Activated CD8-positive, alpha-beta memory T cell treated with anti-CD3 and anti-CD28 coated beads, Interleukin-2, amount 10 ng/mL, durations not matched to agents 7 days and 5 days (primary cell): ENCODE data around the gene AKT1S1. TPM values are rescaled to one million over a fixed set of nuclear protein-coding genes. Genes with fewer than 3 reads are reported as not detected.

Experiments
- ATAC-seq: fragments of 150-1000 bp; cut with Tn5 transposase; one replicate; pipeline ENCODE4 v1.10.0; 2021; ENCODE audit warnings: moderate library complexity
- CTCF ChIA-PET: fragments of 350-600 bp; sonication (Branson Sonifier 250); formaldehyde crosslinking; loops from one replicate; lab custom pipeline; 2021; ENCODE audit warnings: antibody characterized with exemption; lab: Charles Lee
- DNase-seq: peaks from one replicate; pipeline ENCODE4 v3.0.0-alpha.2; 2020
- H3K27ac Mint-ChIP-seq: one replicate; pipeline ENCODE4 v1.8.0; 2021; ENCODE audit warnings: mild to moderate bottlenecking, mixed read lengths
- H3K27me3 Mint-ChIP-seq: one replicate; pipeline ENCODE4 v1.8.0; 2021; ENCODE audit warnings: mixed read lengths
- H3K36me3 Mint-ChIP-seq: one replicate; pipeline ENCODE4 v1.8.0; 2021; ENCODE audit warnings: mild to moderate bottlenecking, mixed read lengths
- H3K4me1 Mint-ChIP-seq: one replicate; pipeline ENCODE4 v1.8.0; 2021; ENCODE audit warnings: mixed read lengths
- H3K4me3 Mint-ChIP-seq: one replicate; pipeline ENCODE4 v1.8.0; 2021; ENCODE audit warnings: mild to moderate bottlenecking, moderate library complexity, mixed read lengths
- H3K9me3 Mint-ChIP-seq: one replicate; pipeline ENCODE4 v1.8.0; 2022; ENCODE audit warnings: low read depth, mixed read lengths
- total RNA-seq, 2 experiments: library from RNA; stranded (reverse); gene quantifications; one replicate each; pipeline ENCODE4 v1.2.3, GENCODE V29; 2021

Gene AKT1S1
- total RNA-seq, 2 experiments from 2014 or later = 13.4 to 21.2 TPM

DNA sequence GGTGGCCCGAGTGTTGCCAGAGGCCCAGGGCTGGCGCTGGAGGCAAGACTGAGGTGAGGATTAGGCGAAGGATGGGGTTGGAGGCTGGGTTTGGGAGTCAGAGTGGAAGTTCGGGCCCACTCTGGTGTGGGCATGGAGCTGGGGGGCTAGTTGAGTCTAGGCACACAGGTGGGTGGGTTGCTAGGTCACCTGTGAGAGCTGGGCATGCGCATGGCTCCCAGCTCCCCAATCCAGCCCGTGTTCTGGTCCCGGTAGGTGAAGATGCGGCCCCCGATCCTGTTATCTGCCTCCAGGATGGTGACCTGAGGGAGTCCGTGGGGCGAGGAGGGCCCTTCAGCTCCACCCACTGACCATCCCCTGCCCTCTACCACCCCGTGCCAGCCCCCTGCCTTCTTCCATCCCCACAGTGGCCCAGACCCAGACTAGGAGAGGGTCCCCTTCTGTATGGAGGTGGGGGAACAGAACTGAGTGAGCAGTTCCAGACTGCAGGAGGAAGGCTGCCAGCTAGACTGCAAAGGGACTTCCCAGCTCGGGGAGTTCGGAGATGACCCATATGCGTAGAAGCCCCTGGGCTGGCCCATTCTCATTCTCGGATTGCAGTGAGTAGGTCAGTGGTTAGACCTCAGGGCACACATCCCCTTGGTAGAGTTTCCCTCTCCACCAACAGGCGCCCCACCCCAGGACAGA, 17.9 kb upstream of the AKT1S1 start:
- Mint-ChIP-seq H3K36me3 (no peaks in the 10 kb centered on the region), H3K9me3 (no peaks in the 10 kb centered on the region), H3K4me3 (no peak overlapping the region), H3K27me3 (no peaks in the 10 kb centered on the region), H3K27ac (no peak overlapping the region), H3K4me1 (peaks cover 34% of the 10 kb centered on the region)
- DNase-seq = no peak
- ATAC-seq = no peak
- CTCF ChIA-PET = no interaction called here

DNA sequence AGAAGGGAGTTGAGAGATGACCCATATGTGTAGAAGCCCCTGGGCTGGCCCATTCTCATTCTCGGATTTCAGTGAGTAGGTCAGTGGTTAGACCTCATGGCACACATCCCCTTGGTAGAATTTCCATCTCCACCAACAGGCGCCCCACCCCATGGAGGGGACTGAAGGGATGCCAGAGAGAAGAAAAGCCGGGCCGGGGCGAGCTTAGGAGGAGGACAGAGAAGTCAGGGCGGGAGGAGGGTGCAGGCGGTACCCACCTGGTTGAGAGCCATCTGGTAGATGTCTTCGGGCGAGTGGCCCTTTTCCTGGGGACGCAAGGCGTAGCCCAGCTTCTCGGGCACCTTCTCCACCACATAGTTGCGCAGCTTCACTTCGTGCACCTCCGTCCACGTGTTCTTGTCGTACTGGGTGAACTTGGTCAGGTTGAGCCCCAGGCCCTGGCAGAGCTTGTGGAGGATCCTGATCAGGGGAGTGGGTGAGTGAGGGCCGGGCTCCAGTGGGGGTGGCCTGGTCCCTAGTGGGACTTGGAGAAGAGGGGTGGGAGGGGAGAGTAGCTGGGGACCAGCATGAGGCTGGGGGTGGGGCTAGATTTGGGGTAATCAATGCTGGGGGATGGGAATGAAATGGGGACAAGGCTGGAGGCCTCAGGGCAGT, 17.0 kb upstream of the AKT1S1 start:
- Mint-ChIP-seq H3K9me3 (no peaks in the 10 kb centered on the region), H3K4me1 (peaks cover 37% of the 10 kb centered on the region), H3K36me3 (no peaks in the 10 kb centered on the region), H3K27me3 (no peaks in the 10 kb centered on the region), H3K4me3 (no peak overlapping the region), H3K27ac (no peak overlapping the region)
- CTCF ChIA-PET = interaction anchor here (1.6 kb wide), 1 partner anchor 9 kb away, joined by 3 read pairs; no protein-coding TSS in a partner anchor
- ATAC-seq (no peak), DNase-seq (no peak)

DNA sequence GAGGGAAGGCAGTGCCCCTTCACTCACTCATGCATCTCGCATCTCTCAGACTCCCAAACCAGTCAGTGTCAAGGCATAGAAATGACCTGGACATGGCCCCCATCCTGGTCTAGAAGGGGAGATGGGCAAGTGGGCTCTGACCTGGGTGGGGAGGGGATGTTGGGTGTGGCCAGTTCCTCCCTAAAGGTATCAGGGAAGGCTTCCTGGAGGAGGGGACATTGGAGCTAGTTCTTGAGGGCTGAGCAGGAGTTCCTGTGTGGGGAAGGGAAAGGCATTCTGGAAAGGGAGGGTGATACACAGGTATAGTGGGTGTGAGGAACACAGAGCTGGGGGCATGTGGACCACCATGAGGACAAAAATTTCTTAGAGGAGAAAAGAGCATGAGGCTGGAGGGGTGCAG, 15.6 kb upstream of the AKT1S1 start:
- CTCF ChIA-PET = interaction anchor here (1.6 kb wide), 1 partner anchor 8 kb away, joined by 3 read pairs; no protein-coding TSS in a partner anchor
- Mint-ChIP-seq H3K4me1 (peaks cover 34% of the 10 kb centered on the region), H3K27me3 (no peaks in the 10 kb centered on the region), H3K4me3 (no peak overlapping the region), H3K36me3 (no peaks in the 10 kb centered on the region), H3K9me3 (no peaks in the 10 kb centered on the region), H3K27ac (no peak overlapping the region)
- ATAC-seq (no peak), DNase-seq (no peak)

DNA sequence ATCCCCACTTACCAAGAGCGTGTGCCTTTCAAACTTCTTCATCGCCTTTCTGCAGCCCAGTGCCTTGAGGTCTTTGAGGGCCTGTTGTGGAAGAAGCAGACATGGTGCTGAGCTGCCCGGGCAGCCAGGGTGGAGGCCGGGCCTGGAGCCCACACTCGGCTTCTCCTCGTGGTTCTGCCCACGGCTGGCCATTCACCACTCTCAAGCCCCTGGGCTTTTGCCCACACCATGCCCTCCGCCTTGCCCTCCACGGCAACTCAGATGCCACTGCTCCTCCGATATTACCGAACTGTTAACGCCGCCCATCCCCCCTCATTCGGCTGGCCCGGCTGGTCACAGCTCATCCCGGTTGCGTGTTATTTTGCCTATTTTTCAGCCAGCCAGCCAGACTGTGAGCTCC, 14.2 kb upstream of the AKT1S1 start:
- Mint-ChIP-seq H3K9me3 (no peaks in the 10 kb centered on the region), H3K36me3 (no peaks in the 10 kb centered on the region), H3K27me3 (no peaks in the 10 kb centered on the region), H3K4me3 (no peak overlapping the region), H3K4me1 (peaks cover 21% of the 10 kb centered on the region), H3K27ac (no peak overlapping the region)
- CTCF ChIA-PET = interaction anchor here (0.7 kb wide), 2 partner anchors 211 to 434 kb away, joined by 3 read pairs; no protein-coding TSS in a partner anchor
- no peak for DNase-seq
- ATAC-seq = no peak

DNA sequence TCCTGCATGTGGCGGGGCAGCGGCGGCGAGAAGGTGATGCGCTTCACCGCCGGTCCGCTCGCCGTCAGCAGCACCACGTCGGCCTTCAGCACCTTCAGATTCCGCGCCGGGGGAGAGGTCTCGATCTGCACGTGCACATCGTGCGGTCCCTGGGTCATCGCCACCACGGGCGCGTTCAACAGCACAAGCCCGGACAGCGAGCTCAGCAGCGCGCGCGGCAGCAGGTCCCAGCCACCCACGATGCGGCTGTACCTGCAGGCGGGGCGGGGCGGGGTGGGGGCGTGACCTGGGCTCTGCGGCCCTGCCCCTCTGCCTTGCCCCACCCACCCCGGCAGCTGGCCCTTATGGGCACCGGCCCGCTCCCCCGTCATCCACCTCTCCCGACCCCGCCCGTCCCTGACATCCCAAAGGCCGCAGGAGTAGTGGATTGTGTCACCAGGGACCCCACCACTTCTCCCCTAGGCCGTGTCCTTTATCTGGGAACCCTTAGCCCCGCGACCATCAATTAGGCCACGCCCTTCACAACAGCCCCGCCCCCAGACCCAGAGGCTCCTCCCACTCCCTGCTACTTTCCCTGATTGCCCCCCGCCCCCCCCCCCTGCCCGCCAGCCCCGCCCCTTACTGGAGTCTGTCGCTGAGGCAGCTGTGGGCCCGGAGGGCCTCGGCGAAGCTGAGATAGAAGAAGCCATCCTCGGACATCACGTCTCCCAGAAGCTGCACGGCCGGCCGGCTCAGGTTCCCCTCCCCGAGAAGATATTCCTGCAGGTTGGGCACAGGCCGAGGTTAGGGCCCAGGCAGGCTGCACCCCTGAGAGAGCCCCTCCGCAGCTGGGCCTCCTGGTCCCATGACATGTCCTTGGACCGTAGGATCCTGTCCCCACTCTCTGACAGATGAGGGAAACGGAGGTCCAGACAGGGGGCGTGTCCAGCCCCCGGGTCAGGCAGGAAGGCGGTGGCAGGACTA, 13.5 kb upstream of the AKT1S1 start:
- Mint-ChIP-seq H3K36me3 (no peaks in the 10 kb centered on the region), H3K4me3 (peak overlapping the region; percentile 71), H3K27ac (peak overlapping the region; percentile 43), H3K27me3 (no peaks in the 10 kb centered on the region), H3K4me1 (peaks cover 14% of the 10 kb centered on the region), H3K9me3 (no peaks in the 10 kb centered on the region)
- ATAC-seq (peak; percentile 91), DNase-seq (peak; percentile 75)
- CTCF ChIA-PET = interaction anchor here (0.8 to 2.2 kb wide), 9 partner anchors 9 to 246 kb away, joined by 3 to 11 read pairs (median 5); partner anchors contain the start of genes FUZ and NUP62

DNA sequence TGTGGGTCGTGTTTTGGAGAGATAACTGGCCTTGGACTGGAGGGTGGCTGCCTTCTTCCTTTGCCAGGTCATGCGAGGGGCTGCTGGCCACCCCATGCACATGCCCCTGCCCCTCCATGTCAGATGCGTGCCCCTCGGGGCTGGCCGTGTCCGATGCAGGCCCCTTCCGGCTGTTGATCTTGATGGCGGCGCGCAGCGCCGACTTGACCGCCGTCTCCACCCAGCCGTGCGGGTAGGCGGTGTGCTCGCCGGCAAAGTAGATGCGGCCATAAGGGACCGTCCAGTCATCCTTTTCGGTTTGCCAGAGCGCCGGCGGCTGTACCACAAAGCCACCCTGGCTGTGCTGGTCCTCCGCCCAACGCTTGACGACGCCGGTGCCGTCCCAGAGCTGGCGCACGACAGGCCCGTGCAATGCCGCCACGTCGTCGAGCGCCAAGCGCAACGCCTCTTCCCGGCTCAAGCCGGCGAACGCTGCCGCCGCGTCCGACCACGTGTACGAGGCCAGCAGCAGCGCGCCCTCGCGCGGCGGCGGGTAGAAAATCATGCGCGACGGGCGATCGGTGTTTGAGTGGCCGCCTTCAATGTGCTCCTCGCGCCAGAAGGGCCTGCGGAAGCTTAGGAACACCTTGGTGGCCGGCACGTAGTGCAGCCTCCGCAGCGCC, 12.7 kb upstream of the AKT1S1 start:
- CTCF ChIA-PET = interaction anchor here (0.8 to 2.2 kb wide), 10 partner anchors 8 to 246 kb away, joined by 3 to 11 read pairs (median 4); partner anchors contain the start of genes FUZ and NUP62
- Mint-ChIP-seq H3K36me3 (no peaks in the 10 kb centered on the region), H3K9me3 (no peaks in the 10 kb centered on the region), H3K27ac (peak overlapping the region; percentile 43), H3K4me3 (peak overlapping the region; percentile 71), H3K27me3 (no peaks in the 10 kb centered on the region), H3K4me1 (peaks cover 7% of the 10 kb centered on the region)
- ATAC-seq (peak; percentile 77), DNase-seq (peak; percentile 83)

DNA sequence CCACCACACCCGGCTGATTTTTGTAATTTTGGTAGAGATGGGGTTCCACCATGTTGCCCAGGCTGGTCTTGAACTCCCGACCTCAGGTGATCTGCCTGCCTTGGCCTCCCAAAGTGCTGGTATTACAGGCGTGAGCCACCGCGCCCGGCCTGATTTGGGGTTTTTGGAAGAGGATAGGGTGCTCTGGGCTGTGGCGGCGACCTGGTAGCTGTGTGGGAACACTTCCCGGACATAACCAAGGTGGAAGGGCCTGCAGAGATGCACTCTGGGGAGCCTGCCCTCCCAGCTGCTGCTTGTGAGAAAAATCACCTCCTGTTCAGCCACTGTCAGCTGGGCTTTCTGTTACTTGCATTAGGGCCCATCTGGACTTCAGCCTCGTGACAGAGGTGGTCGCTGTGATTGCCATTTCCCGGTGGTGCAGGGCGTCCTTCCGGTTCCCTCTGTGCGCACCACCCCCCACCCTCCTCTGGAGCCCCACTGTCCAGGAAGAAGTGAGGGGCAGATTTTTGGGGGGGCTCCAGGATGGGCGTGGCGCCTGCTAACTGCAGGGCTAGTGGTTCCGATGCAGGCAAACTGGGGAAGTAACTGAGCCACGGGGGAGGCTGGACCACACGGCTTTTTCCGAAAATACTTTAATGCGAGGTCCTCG, 12.0 kb upstream of the AKT1S1 start:
- no peak for ATAC-seq
- H3K27ac Mint-ChIP-seq = no peak overlapping the region
- H3K27me3 Mint-ChIP-seq = no peaks in the 10 kb centered on the region
- no peak for DNase-seq
- no peak overlapping the region for H3K4me3 Mint-ChIP-seq
- CTCF ChIA-PET = interaction anchor here (1.2 to 2.2 kb wide), 5 partner anchors 8 to 247 kb away, joined by 3 to 11 read pairs (median 5); no protein-coding TSS in a partner anchor
- no peaks in the 10 kb centered on the region for H3K9me3 Mint-ChIP-seq
- H3K36me3 Mint-ChIP-seq = peaks cover 2% of the 10 kb centered on the region
- peaks cover 7% of the 10 kb centered on the region for H3K4me1 Mint-ChIP-seq

DNA sequence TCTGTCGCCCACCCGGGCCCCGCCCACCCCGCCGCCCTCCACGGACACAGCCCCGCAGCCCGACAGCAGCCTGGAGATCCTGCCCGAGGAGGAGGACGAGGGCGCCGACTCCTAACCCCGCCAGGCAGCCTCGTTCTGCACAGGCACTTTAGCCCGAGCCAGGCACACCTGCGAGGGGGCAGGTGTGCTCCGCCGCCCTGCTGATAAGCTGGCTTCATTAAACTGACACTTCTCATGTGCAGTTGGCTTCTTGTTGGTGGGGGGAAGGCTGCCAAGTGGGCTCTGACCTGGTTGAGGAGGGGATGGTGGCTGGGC, 11.3 kb upstream of the AKT1S1 start:
- Mint-ChIP-seq H3K27me3 (no peaks in the 10 kb centered on the region), H3K4me3 (no peak overlapping the region), H3K4me1 (peaks cover 7% of the 10 kb centered on the region), H3K27ac (no peak overlapping the region), H3K36me3 (peaks cover 2% of the 10 kb centered on the region), H3K9me3 (no peaks in the 10 kb centered on the region)
- ATAC-seq (no peak), DNase-seq (no peak)
- CTCF ChIA-PET = interaction anchor here (1.2 kb wide), 1 partner anchor 248 kb away, joined by 3 read pairs; no protein-coding TSS in a partner anchor

DNA sequence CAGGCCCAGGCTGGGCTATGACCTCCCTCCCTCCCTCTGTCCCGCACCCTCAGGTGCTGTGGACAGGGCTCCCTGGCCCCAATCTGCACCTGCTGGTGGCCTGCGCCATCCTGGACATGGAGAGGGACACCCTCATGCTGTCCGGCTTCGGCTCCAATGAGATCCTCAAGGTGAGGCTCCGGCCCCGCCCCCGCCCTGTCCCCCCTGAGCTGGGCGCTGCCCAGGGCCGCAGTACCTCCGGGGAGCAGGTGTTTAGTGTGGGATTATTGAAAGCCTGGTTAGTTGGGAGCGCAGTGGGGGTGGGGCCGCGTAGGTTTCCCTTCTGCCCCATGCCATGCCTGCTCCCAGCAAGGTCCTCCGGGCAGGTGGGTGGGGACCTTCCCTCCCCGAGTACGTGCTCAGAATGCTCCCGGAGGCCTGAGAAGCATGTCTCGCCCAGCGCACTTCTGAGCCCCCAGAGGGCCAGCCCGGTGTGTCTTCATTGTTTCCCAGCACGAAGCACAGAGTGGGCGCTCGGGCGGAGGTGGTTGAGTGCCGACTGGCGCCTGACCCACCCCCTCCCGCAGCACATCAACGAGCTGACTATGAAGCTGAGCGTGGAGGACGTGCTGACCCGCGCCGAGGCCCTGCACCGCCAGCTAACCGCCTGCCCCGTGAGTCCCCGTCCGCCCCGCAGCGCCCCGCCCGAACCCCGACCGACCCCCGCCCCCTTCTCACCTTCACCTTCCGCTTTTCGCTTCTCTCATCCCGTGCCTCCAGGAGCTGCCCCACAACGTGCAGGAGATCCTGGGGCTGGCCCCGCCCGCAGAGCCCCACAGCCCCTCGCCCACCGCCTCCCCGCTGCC, 10.7 kb upstream of the AKT1S1 start:
- Mint-ChIP-seq H3K27ac (no peak overlapping the region), H3K36me3 (peaks cover 7% of the 10 kb centered on the region), H3K4me1 (peaks cover 7% of the 10 kb centered on the region), H3K27me3 (no peaks in the 10 kb centered on the region), H3K4me3 (no peak overlapping the region), H3K9me3 (no peaks in the 10 kb centered on the region)
- CTCF ChIA-PET = no interaction called here
- DNase-seq = no peak
- no peak for ATAC-seq

DNA sequence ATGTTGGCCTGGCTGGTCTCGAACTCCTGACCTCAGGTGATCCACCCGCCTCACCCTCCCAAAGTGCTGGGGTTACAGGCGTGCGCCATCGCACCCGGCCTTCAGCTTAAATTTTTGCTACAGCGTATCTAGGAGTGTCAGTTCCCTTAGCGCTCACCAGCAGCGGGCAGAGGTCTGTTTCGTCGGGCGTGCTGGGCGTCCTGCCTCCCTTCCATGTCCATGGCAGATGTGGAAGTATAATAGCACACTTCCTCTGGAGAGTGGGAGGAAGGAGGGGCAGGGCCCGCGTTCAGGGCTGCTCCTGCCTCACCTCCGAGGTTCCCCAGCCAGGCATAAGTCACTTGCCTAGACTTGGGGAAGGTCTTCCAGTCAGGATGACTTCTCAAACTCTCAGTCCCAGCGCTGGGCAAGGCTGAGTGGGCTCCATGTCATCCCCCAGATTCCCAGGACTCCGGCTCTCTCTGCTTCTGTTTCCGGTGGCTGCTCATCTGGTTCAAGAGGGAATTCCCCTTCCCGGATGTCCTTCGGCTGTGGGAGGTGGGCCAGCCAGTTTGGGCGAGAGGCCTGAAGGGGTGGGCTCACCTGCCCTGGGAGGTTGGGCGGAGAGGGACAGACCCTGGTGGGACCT, 10.0 kb upstream of the AKT1S1 start:
- CTCF ChIA-PET = no interaction called here

DNA sequence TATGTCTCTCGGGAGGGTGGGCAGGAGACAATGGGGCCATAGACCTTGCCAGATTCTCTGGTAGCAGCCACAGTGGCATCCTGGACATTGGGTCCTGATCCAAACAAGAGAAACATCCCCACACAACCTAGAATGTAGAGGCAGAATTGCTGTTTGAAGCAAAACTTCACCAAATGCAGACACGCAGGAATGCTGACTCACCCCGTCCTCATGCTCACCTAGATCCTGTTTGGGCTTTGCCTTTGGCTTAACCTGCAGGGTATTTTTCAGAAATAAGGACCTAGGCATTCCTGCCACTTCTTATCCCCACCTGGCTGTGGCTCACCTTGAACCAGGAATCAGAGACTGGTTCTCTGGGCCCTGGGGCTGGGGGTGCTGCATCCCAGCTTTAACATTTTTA, 7.6 kb upstream of the AKT1S1 start:
- peaks cover 2% of the 10 kb centered on the region for H3K4me1 Mint-ChIP-seq
- ATAC-seq (no peak), DNase-seq (no peak)
- no peaks in the 10 kb centered on the region for H3K9me3 Mint-ChIP-seq
- no peaks in the 10 kb centered on the region for H3K27me3 Mint-ChIP-seq
- CTCF ChIA-PET = interaction anchor here (0.7 kb wide), 1 partner anchor 8 kb away, joined by 3 read pairs; no protein-coding TSS in a partner anchor
- H3K36me3 Mint-ChIP-seq = peaks cover 11% of the 10 kb centered on the region
- H3K27ac Mint-ChIP-seq = no peak overlapping the region
- no peak overlapping the region for H3K4me3 Mint-ChIP-seq

More for the DNA sequence above, 10.0 kb upstream of the AKT1S1 start:
- ATAC-seq (no peak), DNase-seq (no peak)
- Mint-ChIP-seq H3K27ac (no peak overlapping the region), H3K36me3 (peaks cover 7% of the 10 kb centered on the region), H3K9me3 (no peaks in the 10 kb centered on the region), H3K27me3 (no peaks in the 10 kb centered on the region), H3K4me1 (peaks cover 7% of the 10 kb centered on the region), H3K4me3 (no peak overlapping the region)
